ENCODE results near the gene FBXL15.

The FBXL15 gene

DNA sequence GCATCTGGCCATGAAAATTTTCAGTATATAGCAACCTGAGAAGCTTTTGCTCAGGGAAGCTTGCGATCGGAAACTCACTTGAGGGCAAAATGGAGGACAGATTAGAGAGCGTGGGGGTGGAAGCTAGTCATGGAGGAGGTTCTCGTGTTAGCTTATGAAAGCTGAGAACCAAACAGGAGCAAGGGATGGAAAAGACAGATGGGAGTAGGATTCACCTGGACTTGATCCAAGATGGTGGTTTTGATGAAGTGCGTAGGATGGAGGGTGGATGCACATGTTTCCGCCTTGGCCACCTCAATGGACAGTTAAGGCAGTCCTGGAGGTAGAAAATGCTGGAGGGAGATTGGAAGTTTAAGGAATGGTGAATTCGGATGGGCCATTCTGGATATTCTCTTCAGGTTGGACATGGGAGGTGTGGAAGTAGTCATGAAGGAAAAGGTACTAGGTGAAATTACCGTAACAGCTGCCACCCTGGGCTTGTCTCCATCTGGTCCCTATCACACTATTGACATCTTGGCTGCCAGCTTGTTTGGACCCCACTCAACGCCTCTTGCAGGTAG, 37.0 kb downstream of the FBXL15 start:
- no peak for DNase-seq

DNA sequence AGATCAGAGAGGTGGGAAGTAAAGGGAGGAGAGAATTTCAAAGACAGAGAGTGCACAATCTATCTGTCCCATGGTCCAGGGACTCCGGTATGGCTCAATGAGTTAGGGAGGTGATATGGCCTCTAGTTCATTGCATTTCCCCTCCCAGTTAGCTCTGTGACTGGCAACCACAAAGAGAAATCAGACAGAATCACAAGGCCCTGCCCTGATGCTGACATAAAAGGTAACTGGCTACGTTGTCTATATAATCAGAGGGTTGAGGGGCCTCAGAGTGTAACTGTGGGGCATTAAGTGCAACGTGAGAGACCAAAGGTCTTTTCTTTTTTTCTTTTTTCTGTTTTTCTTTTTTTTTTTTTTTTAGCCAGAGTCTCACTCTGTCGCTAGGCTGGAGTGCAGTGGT, 38.0 kb downstream of the FBXL15 start:
- no peak for DNase-seq

DNA sequence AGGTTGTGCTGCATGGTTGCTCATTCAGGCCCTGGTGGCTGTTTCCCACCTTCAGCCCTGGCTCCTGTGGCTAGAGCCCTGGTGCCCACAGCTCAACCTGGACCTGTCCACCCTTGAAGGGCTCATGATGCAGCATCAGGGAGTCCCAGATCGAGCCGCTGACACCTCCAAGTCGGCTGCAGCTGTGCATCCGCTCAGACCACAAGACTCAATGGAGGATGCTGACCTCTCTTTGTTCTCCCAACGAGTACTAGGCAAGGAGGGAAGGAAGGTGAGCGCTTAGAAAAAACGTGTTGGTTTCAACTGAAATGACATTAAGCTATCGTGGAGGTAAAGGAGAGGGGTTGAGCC, 40.2 kb downstream of the FBXL15 start:
- no peak for DNase-seq

DNA sequence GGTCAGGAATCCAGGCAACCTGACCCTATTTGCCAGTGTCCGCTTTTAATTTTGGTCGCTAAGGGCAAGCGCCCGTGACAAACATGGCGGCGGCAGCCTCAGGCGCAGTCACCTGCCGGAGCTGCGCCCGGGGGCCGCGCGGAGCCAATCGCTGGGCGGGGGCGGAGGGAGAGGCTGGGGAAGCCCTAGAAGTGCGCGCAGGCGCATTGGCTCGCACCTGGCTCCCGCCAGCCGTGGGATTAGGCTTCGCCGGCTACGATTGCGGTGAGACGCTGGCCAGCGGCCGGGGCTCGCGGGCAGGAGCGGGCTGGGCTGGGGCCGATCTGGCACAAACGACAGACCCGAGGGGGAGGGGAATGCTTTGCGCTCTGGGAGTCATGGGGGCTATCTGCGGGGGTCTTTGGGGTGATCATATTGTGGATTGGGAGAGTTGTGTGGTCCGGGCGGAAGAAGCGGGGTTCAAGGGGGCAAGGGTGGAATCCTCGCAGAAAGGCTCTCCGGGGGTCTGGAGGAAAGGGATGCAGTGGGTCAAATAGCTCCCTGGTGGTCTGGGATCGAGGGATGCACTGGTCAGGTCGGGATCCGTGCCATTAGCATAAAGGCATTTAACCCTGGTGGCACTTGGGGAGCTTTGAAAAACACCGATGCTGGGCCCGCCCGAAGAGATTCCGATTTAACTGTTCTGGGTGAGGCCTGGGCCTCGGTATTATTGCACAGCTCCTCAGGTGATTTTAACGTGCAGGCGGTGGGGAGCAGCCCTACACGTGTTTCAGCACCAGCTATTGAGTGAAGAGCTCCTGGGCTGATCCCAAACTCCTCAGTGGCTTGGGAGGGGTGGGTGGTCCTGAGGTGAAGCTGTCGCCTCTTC, 40.8 kb downstream of the FBXL15 start:
- DNase-seq, result peak; percentile 89 to 96 (median 92)

DNA sequence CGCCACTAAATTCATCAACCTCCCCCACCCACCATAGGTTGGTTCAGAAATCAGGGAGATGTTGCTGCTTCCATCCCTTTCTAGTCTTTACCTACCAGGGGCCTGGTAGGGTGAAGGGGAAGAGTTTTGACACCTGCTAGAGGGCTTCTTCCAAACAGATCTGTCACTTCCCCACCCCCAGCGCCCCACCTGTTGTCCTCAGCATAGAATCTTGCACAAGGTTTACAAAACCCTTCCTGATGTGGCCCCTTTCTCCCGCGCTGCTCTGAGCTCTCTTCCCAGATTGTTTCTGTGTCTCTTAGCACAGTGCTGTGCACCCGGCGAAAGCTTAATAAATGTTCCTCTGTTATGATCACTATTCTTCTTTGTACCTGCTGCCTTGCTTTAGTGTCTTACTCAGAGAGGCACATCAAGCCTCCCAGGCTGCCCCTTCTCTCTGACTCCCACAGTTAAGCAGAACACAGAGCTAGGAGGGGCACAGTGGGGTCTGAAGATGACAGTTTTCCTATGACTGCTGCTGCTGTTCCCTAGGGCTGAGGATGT, 41.9 kb downstream of the FBXL15 start:
- DNase-seq, result no peak

DNA sequence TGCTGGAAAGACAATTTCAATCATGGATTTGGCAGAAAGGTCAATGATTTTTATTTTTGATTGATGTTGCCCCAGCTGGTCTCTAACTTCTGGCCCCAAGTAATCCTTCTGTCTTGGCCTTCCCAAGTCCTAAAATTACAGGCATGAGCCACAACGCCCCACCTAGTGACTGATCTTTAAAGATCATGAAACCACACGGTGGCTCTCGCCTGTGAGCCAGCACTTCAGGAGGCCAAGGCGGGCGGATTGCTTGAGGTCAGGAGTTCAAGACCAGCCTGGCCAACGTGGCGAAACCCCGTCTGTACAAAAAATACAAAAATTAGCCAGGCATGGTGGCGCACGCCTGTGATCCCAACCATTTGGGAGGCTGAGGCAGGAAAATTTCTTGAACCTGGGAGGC, 43.3 kb downstream of the FBXL15 start:
- no peak for DNase-seq

DNA sequence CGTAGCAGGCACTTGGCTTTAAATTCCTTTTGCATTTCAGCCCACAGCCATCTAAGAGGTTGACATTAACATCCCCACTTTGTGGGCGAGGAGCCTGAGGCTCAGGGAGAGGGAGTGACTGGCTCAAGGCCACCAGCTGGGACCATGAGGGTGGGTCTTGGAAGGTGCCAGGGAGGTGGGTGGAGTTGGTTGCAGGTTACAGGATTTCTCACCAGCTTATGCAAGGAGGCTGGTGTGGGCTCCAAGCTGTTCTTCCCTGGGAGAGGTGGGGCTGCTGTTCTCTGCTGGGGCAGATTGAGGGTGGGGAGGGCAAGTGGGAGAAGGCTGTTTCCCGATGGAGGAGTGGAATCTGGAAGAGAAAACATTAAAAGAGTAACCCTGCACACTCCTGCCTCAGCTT, 44.8 kb downstream of the FBXL15 start:
- no peak for DNase-seq

DNA sequence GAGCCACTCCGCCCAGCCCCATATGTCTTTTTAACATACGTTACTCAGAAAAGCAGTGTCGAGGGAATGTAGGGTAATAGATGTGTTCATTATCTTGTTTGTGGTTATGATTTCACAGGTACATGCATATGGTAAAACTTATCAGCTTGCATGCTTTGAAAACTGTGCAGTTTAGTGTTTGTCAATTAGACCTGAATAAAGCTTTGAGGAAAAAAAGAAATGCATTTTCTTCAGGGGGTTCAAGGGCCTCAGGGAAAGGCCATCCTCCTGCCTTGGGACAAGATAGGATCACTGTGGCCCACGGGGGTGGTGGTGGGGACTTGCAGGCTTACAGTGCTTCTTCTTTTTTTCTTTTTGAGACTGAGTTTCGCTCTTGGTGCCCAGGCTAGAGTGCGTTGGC, 46.7 kb downstream of the FBXL15 start:
- no peak for DNase-seq

DNA sequence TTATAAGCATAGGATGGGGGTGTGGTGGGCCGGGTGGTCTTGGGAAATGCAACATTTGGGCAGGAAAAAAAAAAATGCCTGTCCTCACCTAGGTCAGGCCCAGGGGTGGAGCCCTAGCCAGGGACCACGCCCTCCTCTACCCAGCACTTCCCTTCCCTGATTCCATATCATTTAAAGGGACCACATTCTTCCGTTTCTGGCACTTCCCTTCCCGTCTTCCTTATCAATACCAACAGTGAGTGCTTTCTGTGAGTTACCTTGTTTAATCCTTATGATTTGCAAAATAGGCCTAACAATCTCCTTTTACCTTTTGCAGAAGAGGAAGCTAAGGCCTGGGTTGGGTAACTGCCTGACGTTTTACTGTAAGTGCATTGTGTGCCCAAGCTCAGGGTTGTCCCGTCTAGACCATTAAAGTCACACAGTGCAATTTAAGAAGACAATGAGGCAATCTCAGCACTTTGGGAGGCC, 47.4 kb downstream of the FBXL15 start:
- peak; percentile 61 to 78 (median 68) for DNase-seq

DNA sequence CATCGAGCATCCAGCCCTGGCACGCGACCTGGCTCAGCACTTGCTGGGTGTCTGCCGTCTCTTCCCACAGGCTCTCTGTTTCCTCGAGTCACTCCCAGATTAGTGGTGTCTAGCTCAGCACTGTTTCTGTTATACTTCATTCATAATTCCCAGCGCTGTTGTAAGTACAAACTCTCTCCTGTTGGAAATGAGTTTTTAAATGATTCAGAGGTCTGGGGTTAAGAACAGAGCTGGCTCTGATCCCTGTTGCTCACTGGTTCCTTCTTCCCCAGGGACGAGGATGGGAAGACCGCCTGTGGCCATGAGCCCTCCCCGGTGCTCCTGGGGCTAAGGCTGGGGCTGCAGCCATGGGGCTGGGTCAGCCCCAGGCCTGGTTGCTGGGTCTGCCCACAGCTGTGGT, 48.0 kb downstream of the FBXL15 start:
- DNase-seq, result no peak

DNA sequence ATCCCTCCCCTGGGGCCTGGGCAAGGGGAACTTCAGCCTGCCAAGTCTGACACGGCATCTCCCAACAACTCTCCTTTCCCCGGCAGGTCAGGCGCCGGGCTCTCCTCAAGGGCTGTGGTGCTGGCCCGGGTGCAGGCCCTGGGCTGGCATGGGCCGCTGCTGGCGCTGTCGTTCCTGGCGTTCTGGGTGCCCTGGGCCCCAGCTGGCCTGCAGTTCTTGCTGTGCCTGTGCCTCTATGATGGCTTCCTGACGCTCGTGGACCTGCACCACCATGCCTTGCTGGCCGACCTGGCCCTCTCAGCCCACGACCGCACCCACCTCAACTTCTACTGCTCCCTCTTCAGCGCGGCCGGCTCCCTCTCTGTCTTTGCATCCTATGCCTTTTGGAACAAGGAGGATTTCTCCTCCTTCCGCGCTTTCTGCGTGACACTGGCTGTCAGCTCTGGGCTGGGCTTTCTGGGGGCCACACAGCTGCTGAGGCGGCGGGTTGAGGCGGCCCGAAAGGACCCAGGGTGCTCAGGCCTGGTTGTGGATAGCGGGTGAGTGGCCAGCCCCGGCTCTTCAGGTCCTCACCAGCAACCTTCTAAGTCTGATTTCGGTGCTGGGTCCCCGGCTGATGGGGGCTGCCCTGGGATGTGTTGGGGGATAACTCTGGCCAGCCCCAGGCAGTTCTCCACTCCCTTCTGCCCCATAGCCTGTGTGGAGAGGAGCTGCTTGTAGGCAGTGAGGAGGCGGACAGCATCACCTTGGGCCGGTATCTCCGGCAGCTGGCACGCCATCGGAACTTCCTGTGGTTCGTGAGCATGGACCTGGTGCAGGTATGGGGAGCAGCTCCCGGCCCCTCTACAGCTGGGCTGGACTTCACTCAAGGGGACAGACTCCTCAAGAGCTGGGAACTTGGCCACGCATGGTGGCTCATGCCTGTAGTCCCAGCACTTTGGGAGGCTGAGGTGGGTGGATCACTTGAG, 50.2 kb downstream of the FBXL15 start:
- no peak for DNase-seq

Data from suppressor macrophage treated with lipopolysaccharide for 1 hour (primary cell).